ENCODE measurements around the gene XRCC5.

DNA sequence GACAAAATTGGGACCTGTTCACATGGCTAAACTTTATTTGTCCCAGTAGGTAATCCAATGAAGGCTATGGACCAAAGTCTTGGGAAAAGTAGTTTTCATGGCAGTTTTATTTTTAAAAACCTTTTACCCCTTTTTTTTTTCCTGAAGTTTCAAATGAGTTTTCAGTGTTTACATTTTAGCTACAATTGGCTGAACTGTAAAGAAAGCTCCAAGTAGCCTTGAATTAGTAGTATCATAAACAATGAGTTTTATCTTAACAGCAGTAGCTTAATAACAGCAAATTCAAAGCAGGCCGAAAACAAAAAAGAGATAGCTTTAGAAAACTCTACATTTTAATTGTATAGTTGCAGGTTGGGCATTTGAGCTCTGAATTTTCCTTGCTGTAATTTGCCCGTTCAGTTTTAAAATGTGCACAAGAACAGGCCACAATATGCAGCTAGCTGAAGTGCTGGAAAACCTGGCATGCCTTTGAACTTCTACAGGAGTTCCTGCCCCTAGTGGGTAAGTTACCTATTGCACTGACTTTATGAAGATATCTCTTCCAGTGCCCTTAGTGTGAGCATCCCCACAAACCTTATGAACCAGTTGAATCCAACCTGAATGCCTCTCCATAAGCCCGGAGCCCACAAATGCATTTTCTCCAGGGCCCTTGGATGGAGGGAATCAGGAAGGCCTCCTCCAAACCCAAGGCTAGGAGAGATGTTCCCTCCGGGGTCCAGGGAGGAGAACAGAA lies 106.7 kb downstream of the XRCC5 start:
- TF ChIP-seq, protein P1, sequence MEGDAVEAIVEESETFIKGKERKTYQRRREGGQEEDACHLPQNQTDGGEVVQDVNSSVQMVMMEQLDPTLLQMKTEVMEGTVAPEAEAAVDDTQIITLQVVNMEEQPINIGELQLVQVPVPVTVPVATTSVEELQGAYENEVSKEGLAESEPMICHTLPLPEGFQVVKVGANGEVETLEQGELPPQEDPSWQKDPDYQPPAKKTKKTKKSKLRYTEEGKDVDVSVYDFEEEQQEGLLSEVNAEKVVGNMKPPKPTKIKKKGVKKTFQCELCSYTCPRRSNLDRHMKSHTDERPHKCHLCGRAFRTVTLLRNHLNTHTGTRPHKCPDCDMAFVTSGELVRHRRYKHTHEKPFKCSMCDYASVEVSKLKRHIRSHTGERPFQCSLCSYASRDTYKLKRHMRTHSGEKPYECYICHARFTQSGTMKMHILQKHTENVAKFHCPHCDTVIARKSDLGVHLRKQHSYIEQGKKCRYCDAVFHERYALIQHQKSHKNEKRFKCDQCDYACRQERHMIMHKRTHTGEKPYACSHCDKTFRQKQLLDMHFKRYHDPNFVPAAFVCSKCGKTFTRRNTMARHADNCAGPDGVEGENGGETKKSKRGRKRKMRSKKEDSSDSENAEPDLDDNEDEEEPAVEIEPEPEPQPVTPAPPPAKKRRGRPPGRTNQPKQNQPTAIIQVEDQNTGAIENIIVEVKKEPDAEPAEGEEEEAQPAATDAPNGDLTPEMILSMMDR (IDR thresholded peaks at IDR 0.05) = peak in 2 of 4 donors; percentile 20 to 26
- no peak for TF ChIP-seq POLR2A (IDR thresholded peaks at IDR 0.05)
